Measurements from ENCODE around the gene RER1.

Gene RER1

DNA sequence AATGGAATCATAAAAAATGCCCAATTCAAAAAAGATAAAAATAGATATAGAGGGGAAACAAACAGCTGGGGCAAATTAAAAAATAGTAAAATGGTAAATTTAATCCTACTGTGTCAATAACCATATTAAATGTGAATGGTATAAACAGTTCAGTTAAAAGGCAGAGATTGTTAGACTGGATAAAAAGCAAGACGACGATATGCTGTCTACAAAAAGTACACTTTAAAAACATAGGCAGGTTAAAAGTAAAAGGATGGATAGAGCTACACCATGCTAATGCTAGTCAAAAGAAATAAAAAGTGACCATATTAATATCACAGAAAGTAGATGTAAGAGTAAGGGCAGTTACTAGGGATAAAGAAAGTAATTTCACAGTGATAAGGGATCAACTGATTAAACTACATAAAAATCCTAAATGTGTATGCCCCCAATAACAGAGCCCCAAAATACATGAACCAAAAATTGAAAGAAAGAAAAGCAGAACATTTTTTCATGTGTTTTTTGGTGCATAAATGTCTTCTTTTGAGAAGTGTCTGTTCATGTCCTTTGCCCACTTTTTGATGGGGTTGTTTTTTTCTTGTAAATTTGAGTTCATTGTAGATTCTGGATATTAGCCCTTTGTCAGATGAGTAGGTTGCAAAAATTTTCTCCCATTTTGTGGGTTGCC, 27.7 kb upstream of the RER1 start:
- DNase-seq = no peak
- no peak overlapping the region for H2BK5ac ChIP-seq (ENCODE audit: low read depth, low read length, poor library complexity)
- no peaks in the 10 kb centered on the region for H3K79me1 ChIP-seq (ENCODE audit: low read length)
- no peak overlapping the region for H2BK12ac ChIP-seq (ENCODE audit: low read length)
- no peak overlapping the region for H2AFZ ChIP-seq (ENCODE audit: insufficient read depth, low read length, poor library complexity)
- H3K14ac ChIP-seq (ENCODE audit: low read length) = no peak overlapping the region
- H3K27me3 ChIP-seq (ENCODE audit: insufficient read depth, low read length) = no peaks in the 10 kb centered on the region
- H2BK120ac ChIP-seq (ENCODE audit: insufficient read depth, low read length, poor library complexity) = no peak overlapping the region
- no peaks in the 10 kb centered on the region for H3K4me1 ChIP-seq (ENCODE audit: control insufficient read depth in 1 of 2, insufficient read depth in 2 of 2, low read length in 2 of 2)
- whole genome bisulfite sequencing (ENCODE audit: extremely low coverage, insufficient coverage, insufficient read length) = no CpG with 5 or more reads among the region's 2 CpGs
- no peak overlapping the region for H3K18ac ChIP-seq (ENCODE audit: low read length)
- no peak overlapping the region for H4K12ac ChIP-seq (ENCODE audit: low read depth, low read length)
- H3K4me3 ChIP-seq (ENCODE audit: low read depth, low read length) = no peak overlapping the region
- H3K9ac ChIP-seq (ENCODE audit: low read length) = no peak overlapping the region
- no peak overlapping the region for H2AK5ac ChIP-seq (ENCODE audit: low read length)
- H3K79me2 ChIP-seq (ENCODE audit: control insufficient read depth, insufficient read depth, low read length, poor library complexity) = no peaks in the 10 kb centered on the region
- no peak overlapping the region for H4K91ac ChIP-seq (ENCODE audit: low read depth, low read length)
- H3K27ac ChIP-seq (ENCODE audit: low read depth, low read length) = no peak overlapping the region
- no peaks in the 10 kb centered on the region for H3K36me3 ChIP-seq (ENCODE audit: control insufficient read depth in 1 of 2, insufficient read depth in 2 of 2, low read length in 2 of 2)
- H4K8ac ChIP-seq (ENCODE audit: low read depth, low read length) = no peak overlapping the region
- no peak overlapping the region for H3K23ac ChIP-seq (ENCODE audit: low read length)
- peaks cover 6% of the 10 kb centered on the region for H3K9me3 ChIP-seq (ENCODE audit: insufficient read depth, low read depth, low read length)
- no peak overlapping the region for H3K4ac ChIP-seq (ENCODE audit: low read depth, low read length)
- no peak overlapping the region for H3K4me2 ChIP-seq (ENCODE audit: low read length)

DNA sequence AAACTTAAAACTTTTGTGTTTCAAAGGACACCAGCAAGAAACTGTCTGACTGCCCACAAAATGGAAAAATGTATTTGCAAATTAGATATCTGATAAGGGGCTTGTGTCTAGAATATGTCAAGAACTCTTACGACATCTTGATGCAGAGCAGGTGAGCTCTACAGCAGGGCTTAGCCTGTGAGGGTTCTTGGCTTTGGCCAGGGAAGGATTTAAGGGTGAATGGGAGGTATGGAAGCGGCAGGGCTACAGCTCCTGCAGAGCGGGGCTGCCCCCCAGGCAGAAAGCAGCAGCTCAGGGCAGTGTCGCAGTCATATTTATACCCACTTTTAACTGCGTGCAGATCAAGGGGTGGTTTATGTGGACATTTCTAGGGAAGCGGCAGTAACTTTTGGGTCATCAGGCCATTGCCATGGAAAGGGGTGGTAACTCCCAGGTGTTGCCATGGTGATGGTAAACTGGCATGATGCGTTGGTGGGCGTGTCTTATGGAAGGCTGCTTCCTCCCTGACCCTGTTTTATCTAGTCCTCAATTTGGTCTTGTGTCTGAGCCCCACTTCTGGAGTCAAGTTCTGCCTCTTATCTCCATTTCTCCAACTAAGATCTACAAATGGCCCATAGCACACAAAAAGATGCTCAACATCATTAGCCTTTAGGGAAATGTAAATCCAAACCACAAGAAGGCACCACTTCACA, 23.4 kb upstream of the RER1 start:
- no peak overlapping the region for H3K23ac ChIP-seq (ENCODE audit: low read length)
- H3K4ac ChIP-seq (ENCODE audit: low read depth, low read length) = no peak overlapping the region
- no peak overlapping the region for H4K8ac ChIP-seq (ENCODE audit: low read depth, low read length)
- no CpG with 5 or more reads among the region's 8 CpGs for WGBS (ENCODE audit: extremely low coverage, insufficient coverage, insufficient read length)
- no peak overlapping the region for H3K4me2 ChIP-seq (ENCODE audit: low read length)
- H2BK120ac ChIP-seq (ENCODE audit: insufficient read depth, low read length, poor library complexity) = no peak overlapping the region
- H3K9ac ChIP-seq (ENCODE audit: low read length) = no peak overlapping the region
- no peaks in the 10 kb centered on the region for H3K79me1 ChIP-seq (ENCODE audit: low read length)
- H2AK5ac ChIP-seq (ENCODE audit: low read length) = no peak overlapping the region
- H4K91ac ChIP-seq (ENCODE audit: low read depth, low read length) = no peak overlapping the region
- no peak overlapping the region for H2BK12ac ChIP-seq (ENCODE audit: low read length)
- no peaks in the 10 kb centered on the region for H3K36me3 ChIP-seq (ENCODE audit: control insufficient read depth in 1 of 2, insufficient read depth in 2 of 2, low read length in 2 of 2)
- DNase-seq = no peak
- H3K18ac ChIP-seq (ENCODE audit: low read length) = no peak overlapping the region
- H2BK5ac ChIP-seq (ENCODE audit: low read depth, low read length, poor library complexity) = no peak overlapping the region
- H3K4me1 ChIP-seq (ENCODE audit: control insufficient read depth in 1 of 2, insufficient read depth in 2 of 2, low read length in 2 of 2) = peaks cover 7% of the 10 kb centered on the region in 2 experiments
- no peaks in the 10 kb centered on the region for H3K27me3 ChIP-seq (ENCODE audit: insufficient read depth, low read length)
- no peak overlapping the region for H2AFZ ChIP-seq (ENCODE audit: insufficient read depth, low read length, poor library complexity)
- no peak overlapping the region for H3K27ac ChIP-seq (ENCODE audit: low read depth, low read length)
- H3K9me3 ChIP-seq (ENCODE audit: insufficient read depth, low read depth, low read length) = peaks cover 3% of the 10 kb centered on the region
- H3K4me3 ChIP-seq (ENCODE audit: low read depth, low read length) = no peak overlapping the region
- no peak overlapping the region for H4K12ac ChIP-seq (ENCODE audit: low read depth, low read length)
- no peak overlapping the region for H3K14ac ChIP-seq (ENCODE audit: low read length)
- H3K79me2 ChIP-seq (ENCODE audit: control insufficient read depth, insufficient read depth, low read length, poor library complexity) = no peaks in the 10 kb centered on the region

- H4K8ac ChIP-seq (ENCODE audit: low read depth, low read length) = no peak overlapping the region
- H3K79me2 ChIP-seq (ENCODE audit: control insufficient read depth, insufficient read depth, low read length, poor library complexity) = no peaks in the 10 kb centered on the region
- no peak overlapping the region for H2BK5ac ChIP-seq (ENCODE audit: low read depth, low read length, poor library complexity)
- no peak overlapping the region for H3K18ac ChIP-seq (ENCODE audit: low read length)
- no peak overlapping the region for H3K4ac ChIP-seq (ENCODE audit: low read depth, low read length)
- H4K91ac ChIP-seq (ENCODE audit: low read depth, low read length) = no peak overlapping the region
- no peak overlapping the region for H2AK5ac ChIP-seq (ENCODE audit: low read length)
- no peak overlapping the region for H2BK12ac ChIP-seq (ENCODE audit: low read length)
- no peak overlapping the region for H3K27ac ChIP-seq (ENCODE audit: low read depth, low read length)
- no CpG with 5 or more reads among the region's 36 CpGs for whole genome bisulfite sequencing (ENCODE audit: extremely low coverage, insufficient coverage, insufficient read length)
- H2BK120ac ChIP-seq (ENCODE audit: insufficient read depth, low read length, poor library complexity) = no peak overlapping the region
- DNase-seq = peak; percentile 19 to 70
- no peaks in the 10 kb centered on the region for H3K79me1 ChIP-seq (ENCODE audit: low read length)
- H3K14ac ChIP-seq (ENCODE audit: low read length) = no peak overlapping the region
- no peaks in the 10 kb centered on the region for H3K27me3 ChIP-seq (ENCODE audit: insufficient read depth, low read length)
- no peak overlapping the region for H3K4me3 ChIP-seq (ENCODE audit: low read depth, low read length)
- H3K36me3 ChIP-seq (ENCODE audit: control insufficient read depth in 1 of 2, insufficient read depth in 2 of 2, low read length in 2 of 2) = no peaks in the 10 kb centered on the region
- H3K9ac ChIP-seq (ENCODE audit: low read length) = no peak overlapping the region
- H3K9me3 ChIP-seq (ENCODE audit: insufficient read depth, low read depth, low read length) = peaks cover 3% of the 10 kb centered on the region
- H3K23ac ChIP-seq (ENCODE audit: low read length) = no peak overlapping the region
- H3K4me1 ChIP-seq (ENCODE audit: control insufficient read depth in 1 of 2, insufficient read depth in 2 of 2, low read length in 2 of 2) = peaks cover 7 to 8% of the 10 kb centered on the region in 2 experiments
- no peak overlapping the region for H3K4me2 ChIP-seq (ENCODE audit: low read length)
- no peak overlapping the region for H2AFZ ChIP-seq (ENCODE audit: insufficient read depth, low read length, poor library complexity)
- H4K12ac ChIP-seq (ENCODE audit: low read depth, low read length) = no peak overlapping the region
Observed at GRCh38 chr1:2372551-2373490, 18.8 kb upstream of the RER1 start.

- Histone ChIP-seq H2BK12ac (ENCODE audit: low read length) (no peak overlapping the region), H3K9me3 (ENCODE audit: insufficient read depth, low read depth, low read length) (no peaks in the 10 kb centered on the region), H3K4me3 (ENCODE audit: low read depth, low read length) (no peak overlapping the region), H3K18ac (ENCODE audit: low read length) (no peak overlapping the region), H3K4me2 (ENCODE audit: low read length) (no peak overlapping the region), H2BK120ac (ENCODE audit: insufficient read depth, low read length, poor library complexity) (no peak overlapping the region), H3K14ac (ENCODE audit: low read length) (no peak overlapping the region), H3K79me1 (ENCODE audit: low read length) (no peaks in the 10 kb centered on the region), H3K9ac (ENCODE audit: low read length) (no peak overlapping the region), H4K91ac (ENCODE audit: low read depth, low read length) (no peak overlapping the region), H2AK5ac (ENCODE audit: low read length) (no peak overlapping the region), H3K4me1 (ENCODE audit: control insufficient read depth in 1 of 2, insufficient read depth in 2 of 2, low read length in 2 of 2) (peaks cover 7 to 8% of the 10 kb centered on the region in 2 experiments), H3K79me2 (ENCODE audit: control insufficient read depth, insufficient read depth, low read length, poor library complexity) (no peaks in the 10 kb centered on the region), H2AFZ (ENCODE audit: insufficient read depth, low read length, poor library complexity) (no peak overlapping the region), H3K27me3 (ENCODE audit: insufficient read depth, low read length) (no peaks in the 10 kb centered on the region), H2BK5ac (ENCODE audit: low read depth, low read length, poor library complexity) (no peak overlapping the region), H3K23ac (ENCODE audit: low read length) (no peak overlapping the region), H3K36me3 (ENCODE audit: control insufficient read depth in 1 of 2, insufficient read depth in 2 of 2, low read length in 2 of 2) (no peaks in the 10 kb centered on the region), H3K4ac (ENCODE audit: low read depth, low read length) (no peak overlapping the region), H3K27ac (ENCODE audit: low read depth, low read length) (no peak overlapping the region), H4K8ac (ENCODE audit: low read depth, low read length) (no peak overlapping the region), H4K12ac (ENCODE audit: low read depth, low read length) (no peak overlapping the region)
- DNase-seq = no peak
- WGBS (ENCODE audit: extremely low coverage, insufficient coverage, insufficient read length) = no CpG with 5 or more reads among the region's 20 CpGs
Observed at GRCh38 chr1:2373551-2374251, 17.9 kb upstream of the RER1 start.
